HG02840 (cell line): ENCODE data around the gene ARHGAP18.
A peak's percentile ranks its signal among the peaks of the same experiment; 100 is the strongest.

Experiments used
- ATAC-seq: cut with Tn5 transposase; IDR thresholded peaks from one replicate; pipeline ENCODE4 v1.9.1; 2021; ENCODE audit warnings: mild to moderate bottlenecking, moderate library complexity, moderate number of reproducible peaks; ENCODE audit not compliant: unreplicated experiment, low FRiP score

ARHGAP18 gene

GRCh38 chr6:129628101-129628815 is 81.7 kb downstream of the ARHGAP18 start:
- ATAC-seq: no peak

GRCh38 chr6:129624488-129624887 is 85.5 kb downstream of the ARHGAP18 start:
- ATAC-seq: no peak

GRCh38 chr6:129623008-129623732 is 86.8 kb downstream of the ARHGAP18 start:
- ATAC-seq: peak; percentile 70

GRCh38 chr6:129621252-129621651 is 88.7 kb downstream of the ARHGAP18 start:
- no peak for ATAC-seq

GRCh38 chr6:129620234-129620610 is 89.8 kb downstream of the ARHGAP18 start:
- no peak for ATAC-seq

GRCh38 chr6:129619579-129620233 is 90.3 kb downstream of the ARHGAP18 start:
- no peak for ATAC-seq

GRCh38 chr6:129617986-129618385 is 92.0 kb downstream of the ARHGAP18 start:
- no peak for ATAC-seq

GRCh38 chr6:129615496-129615895 is 94.5 kb downstream of the ARHGAP18 start:
- no peak for ATAC-seq

- ATAC-seq: no peak
These were observed 95.0 kb downstream of the ARHGAP18 start for GRCh38 chr6:129615020-129615419.

GRCh38 chr6:129614464-129614863 is 95.5 kb downstream of the ARHGAP18 start:
- no peak for ATAC-seq

GRCh38 chr6:129612440-129612839 is 97.5 kb downstream of the ARHGAP18 start:
- ATAC-seq: no peak

GRCh38 chr6:129609635-129610034 is 100.3 kb downstream of the ARHGAP18 start:
- no peak for ATAC-seq

GRCh38 chr6:129608886-129609537 is 101.0 kb downstream of the ARHGAP18 start:
- no peak for ATAC-seq

GRCh38 chr6:129607581-129608186 is 102.3 kb downstream of the ARHGAP18 start:
- no peak for ATAC-seq

- peak; percentile 90 for ATAC-seq
These were observed 103.3 kb downstream of the ARHGAP18 start for GRCh38 chr6:129606664-129607063.

GRCh38 chr6:129605967-129606366 is 104.0 kb downstream of the ARHGAP18 start:
- ATAC-seq: no peak

GRCh38 chr6:129605095-129605494 is 104.9 kb downstream of the ARHGAP18 start:
- no peak for ATAC-seq

- no peak for ATAC-seq
These were observed 105.7 kb downstream of the ARHGAP18 start for GRCh38 chr6:129604321-129604720.

- ATAC-seq: no peak
These were observed 106.2 kb downstream of the ARHGAP18 start for GRCh38 chr6:129603741-129604140.

- ATAC-seq: no peak
These were observed 108.7 kb downstream of the ARHGAP18 start for GRCh38 chr6:129601323-129601722.

GRCh38 chr6:129599467-129599866 is 110.5 kb downstream of the ARHGAP18 start:
- ATAC-seq: no peak
